Activated CD4-positive, alpha-beta T cell treated with anti-CD3 and anti-CD28 coated beads, Interleukin-2, amount 50 U/mL, for 16 hours (primary cell): ENCODE results near the gene HINFP.
"Not testable (repeated sequence)": the region's sequence is repeated elsewhere in the genome, so short reads cannot be mapped to it uniquely, and the experiment has no call there.

Experiments used
- DNase-seq: peaks from one replicate; pipeline ENCODE4 v3.0.0-alpha.2; 2020

Gene HINFP

DNA sequence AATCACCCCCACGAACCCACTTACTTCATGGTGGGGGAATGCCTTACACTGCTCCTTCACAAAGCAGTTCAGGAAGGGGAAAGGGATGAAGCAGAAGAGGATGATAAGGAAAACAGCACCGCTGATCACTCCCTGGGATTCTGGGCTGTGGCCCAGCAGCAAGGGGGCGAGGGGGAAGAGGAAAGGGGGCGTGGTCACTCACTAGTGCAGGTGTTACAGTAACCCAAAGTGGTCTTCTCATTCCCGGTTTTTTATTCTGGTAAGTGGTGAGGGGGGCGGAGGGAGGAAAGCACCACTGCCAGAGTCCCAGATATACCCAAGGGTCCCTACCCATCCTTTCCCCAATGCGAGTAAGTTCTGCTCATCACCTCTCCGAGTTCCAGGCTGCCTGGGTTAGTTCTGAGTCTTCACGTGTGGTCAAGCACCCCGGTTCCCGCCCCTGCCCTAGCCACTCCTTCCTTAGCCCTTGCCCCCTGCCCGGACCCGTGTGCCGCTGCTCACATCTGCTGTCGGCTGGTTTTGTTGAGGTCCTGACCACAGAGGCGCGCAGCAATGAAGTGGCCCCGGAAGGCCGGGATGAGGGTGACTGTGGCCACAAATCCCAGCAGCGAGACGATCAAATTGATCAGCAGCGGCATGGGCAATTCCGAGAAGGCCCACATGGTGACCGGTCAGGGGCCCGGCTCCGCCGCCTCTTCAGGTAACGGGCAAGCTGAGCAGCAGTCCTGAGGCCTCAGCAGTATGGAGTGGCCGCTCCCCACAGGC lies 20.2 kb upstream of the HINFP start:
- DNase-seq, result peak; percentile 61

DNA sequence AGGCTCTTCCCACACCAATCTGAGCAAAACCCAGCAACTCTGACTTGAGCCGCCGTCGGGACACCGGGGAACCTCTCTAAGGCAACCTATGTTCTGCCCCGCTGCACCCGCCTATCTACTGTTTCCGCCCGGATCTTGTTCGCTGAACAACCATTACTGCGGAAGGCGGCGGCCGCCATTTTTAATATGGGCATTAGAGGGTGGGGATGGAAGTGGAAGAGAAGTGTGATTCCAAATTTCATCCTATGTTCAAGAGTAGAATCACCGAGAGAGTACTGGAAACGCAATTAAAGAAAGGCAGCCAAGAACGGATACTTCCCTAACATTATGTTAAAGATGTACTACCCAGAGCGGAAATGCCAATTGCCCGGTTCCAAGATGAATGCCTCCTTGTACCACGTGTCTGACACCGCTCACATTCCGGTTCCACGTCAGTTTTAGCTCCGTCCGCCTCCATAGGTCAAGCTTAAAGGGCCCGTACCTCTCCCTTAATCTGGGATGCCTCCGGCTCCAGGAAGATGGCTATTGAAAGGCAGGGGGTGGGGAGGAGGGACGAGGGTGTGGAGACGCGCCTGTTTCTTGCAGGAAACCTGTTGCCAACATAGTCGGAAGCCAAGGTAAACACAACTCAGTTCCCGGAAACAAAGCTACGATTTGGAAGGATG lies 19.5 kb upstream of the HINFP start, which contains the start of gene DPAGT1:
DPAGT1 (minus strand) TSS at position 95 of the 665 bp plus-strand sequence. CDS start 198 bp downstream, outside the sequence.
- DNase-seq, result peak; percentile 93

DNA sequence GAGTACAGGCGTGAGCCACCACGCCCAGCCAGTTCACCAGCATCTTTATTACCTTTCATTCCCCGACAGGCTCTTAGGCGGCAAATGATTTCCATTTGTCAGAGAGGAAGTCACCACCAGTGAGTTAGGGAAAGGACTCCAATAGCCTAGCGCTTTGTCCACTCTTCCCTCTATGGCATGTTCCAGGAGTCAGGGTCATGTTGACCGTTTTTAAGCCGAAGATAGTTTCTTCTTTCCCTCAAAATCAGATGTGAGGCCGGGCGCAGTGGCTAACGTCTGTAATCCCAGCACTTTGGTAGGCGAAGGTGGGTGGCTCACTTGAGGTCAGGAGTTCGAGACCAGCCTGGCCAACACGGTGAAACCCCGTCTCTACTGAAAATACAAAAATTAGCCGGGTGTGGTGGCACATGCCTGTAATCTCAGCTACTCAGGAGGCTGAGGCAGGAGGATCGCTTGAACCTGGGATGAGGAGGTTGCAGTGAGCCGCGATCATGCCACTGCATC lies 18.2 kb upstream of the HINFP start:
- DNase-seq, result not testable (repeated sequence)

GRCh38 chr11:119103793-119104192 lies 17.6 kb upstream of the HINFP start:
- DNase-seq, result no peak

DNA sequence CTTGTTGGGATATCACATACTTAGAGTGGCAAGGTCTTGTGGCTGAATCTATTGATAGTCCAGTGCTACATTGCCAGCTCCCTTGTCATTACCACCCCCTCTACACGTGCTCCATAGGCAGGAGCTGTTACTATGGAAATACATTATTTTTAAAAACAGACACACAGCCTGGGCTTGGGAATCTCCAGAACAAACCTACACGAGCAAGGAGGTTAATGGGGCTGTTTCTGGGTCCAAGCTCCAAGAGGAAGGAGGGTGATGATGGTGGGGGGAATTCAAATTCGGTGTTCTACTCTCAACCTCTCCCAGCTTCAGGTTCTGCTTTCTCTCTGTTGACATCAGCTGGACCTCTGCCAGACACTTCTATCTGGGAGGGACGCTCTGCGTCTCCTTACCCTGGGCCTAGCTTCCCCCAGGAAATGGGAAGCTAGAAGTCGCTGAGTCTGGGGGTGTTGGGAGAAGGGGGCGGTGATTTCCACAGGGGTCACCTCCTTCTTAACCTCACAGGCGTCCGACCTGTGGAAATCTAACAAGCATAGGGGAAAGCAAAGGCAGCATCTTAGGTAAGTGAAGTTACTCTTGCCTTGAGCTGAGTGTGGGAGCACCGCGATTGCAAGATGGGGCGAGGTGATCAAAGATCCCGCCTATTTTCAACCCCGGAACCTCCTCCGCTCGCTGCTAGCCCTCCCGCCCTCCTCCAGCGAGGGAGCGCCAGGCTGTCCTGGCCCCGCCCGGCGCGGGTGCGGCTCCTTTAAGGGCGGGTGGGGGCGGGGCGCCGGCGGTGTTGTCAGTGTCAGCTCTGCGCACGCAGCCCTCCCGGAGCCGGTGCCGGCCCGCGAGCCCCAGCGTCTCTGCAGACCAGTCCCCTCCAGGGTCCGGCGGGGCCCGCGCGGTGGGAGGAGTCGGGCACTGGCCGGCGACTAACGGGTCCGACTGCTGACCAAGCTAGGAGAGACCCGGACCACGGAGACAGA lies 14.5 kb upstream of the HINFP start, which contains the start of gene C2CD2L:
C2CD2L (plus strand) TSS at position 781 of the 974 bp plus-strand sequence. CDS start 398 bp downstream, outside the sequence.
- DNase-seq, result peak; percentile 94

DNA sequence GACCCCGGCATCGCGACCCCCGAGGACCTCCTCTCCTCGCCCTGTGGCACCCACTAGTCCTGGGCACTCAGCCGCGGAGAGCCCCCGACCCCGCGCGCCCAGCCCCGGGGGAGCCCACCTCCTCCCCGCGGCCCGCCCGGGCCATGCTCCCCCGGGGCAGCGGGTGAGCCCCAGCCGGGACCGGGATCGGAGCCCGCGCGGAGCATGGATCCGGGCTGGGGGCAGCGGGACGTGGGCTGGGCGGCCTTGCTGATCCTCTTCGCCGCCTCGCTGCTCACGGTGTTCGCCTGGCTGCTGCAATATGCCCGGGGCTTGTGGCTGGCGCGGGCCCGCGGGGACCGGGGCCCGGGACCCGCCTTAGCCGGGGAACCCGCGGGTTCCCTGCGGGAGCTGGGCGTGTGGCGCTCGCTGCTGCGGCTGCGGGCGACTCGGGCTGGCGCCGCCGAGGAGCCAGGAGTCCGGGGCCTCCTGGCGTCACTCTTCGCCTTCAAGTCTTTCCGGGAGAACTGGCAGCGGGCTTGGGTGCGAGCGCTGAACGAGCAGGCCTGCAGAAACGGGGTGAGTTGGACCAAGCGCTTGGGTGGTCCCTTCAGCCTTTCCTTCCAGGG lies 13.7 kb upstream of the HINFP start:
- DNase-seq, result no peak

DNA sequence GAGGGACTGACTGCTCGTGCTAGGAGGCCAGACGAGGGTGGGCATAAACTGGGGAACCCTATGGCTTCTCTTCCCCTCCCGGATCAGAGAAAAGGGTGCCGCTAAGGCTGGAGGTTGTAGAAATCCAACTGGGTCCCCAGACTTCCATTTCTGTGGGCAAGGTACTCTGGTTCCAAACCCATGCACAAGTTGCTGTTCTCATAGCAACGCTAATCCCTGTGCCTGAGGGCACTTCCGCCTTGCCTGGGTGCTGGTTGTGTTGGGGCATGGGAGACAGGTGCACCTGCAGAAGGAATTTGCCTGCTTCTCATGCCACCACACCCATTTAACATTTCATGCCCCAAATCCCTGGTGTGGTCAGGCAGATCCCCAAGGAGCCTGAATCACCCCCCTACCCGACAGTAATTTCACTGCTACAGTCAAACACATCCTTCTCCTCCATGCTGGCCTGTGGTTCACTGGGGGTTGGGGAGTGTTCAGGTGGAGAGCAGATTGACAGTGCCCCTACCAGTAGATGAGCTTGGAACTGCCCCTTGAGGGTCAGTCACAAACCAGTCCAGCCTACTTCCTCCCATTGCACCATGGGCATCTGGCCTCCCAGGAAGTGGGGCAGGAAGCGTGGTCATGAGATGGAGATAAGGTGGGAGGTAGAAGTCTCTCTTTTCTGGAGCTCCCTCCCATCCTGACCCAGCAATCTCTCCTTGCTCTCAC lies 13.1 kb upstream of the HINFP start:
- peak; percentile 51 for DNase-seq

GRCh38 chr11:119108857-119109221 lies 12.5 kb upstream of the HINFP start:
- no peak for DNase-seq

- DNase-seq, result no peak
Measured at GRCh38 chr11:119109843-119110242, 11.5 kb upstream of the HINFP start.

GRCh38 chr11:119110439-119110838 lies 10.9 kb upstream of the HINFP start:
- DNase-seq, result no peak

DNA sequence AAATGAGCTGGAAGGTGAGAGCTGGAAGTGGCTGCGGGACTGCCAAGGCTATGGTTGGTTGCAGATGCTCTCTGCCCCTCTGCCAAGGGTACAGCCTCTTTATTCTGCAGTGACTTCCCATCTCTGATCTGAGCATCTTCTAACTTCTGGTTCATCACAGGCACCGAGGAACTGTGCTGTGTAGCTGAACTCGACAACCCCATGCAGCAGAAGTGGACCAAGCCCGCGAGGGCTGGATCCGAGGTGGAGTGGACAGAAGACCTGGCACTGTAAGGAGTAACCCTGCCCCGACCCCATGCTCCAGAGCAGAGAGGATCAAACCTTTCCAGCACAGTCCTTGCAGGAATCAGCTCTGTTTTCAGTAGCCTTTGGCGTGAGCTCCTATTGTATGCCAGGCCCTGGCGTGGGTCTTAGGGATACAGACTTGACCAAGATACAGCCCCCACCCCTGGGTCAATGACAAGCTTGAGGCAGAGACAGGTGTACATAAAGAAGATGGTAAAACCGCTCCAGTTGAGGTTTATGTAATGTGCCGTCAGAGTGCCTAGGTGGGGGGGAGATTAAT lies 9.9 kb upstream of the HINFP start:
- no peak for DNase-seq

DNA sequence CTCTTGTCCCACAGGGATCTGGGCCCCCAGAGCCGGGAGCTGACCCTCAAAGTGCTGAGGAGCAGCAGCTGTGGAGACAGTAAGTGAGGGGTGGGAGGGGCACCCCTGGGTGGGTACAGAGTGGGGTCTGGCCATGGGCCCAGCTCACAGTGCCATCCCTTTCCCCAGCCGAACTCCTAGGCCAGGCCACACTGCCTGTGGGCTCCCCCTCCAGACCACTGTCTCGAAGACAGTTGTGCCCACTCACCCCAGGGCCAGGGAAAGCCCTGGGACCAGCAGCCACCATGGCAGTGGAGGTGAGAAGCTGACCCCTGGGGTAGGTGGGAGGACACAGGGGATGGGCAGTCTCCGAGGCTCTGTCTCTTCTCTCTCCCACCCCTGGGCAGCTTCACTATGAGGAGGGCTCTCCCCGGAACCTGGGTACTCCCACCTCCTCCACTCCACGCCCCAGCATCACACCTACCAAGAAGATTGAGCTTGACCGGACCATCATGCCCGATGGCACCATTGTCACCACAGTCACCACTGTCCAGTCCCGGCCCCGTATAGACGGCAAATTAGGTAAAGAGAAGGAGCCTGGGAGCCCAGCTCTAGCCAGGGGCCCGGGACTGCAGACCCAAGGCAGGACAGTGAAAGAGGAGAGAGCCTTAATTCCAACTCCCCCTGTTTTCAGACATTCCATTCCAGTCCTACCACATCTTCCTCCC lies 8.9 kb upstream of the HINFP start:
- DNase-seq, result no peak

DNA sequence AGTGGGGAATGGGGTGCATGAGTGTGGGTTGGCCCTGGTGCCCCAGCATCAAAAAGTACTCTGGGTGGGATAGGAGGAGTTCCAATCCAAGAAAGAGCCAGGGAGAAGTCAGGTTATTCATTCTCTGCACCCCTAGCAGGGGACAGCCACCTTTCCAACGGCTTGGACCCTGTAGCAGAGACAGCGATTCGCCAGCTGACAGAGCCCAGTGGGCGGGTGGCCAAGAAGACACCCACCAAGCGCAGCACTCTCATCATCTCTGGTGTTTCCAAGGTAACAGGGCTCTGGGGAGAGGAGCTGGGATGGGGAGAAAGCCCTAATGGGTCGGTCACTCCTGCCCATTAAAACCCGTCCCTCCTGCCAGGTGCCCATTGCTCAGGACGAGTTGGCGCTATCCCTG lies 7.7 kb upstream of the HINFP start:
- no peak for DNase-seq

GRCh38 chr11:119114351-119114750 lies 7.0 kb upstream of the HINFP start:
- no peak for DNase-seq

GRCh38 chr11:119115484-119116234 lies 5.7 kb upstream of the HINFP start:
- DNase-seq, result no peak

DNA sequence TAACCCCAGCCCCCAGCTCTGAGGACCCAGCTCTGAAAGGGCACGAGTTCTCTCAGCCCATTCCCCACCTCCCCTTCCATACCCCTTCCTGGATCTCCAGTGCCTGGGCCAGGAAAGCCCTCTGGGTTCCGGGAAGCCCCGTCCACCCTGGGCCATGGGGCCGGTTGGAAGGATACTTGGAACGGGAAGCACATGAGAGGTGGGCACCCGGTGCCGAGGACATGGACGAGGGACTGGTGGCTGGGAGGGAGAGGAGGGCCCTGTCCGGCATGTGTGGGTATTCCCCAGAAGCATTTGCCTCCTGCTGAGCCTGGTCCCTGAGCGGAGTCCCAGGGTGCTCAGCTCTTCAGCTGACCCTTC lies 5.2 kb upstream of the HINFP start:
- no peak for DNase-seq

GRCh38 chr11:119116601-119117000 lies 4.8 kb upstream of the HINFP start:
- DNase-seq, result no peak

- no peak for DNase-seq
Measured at GRCh38 chr11:119117004-119117706, 4.2 kb upstream of the HINFP start.

DNA sequence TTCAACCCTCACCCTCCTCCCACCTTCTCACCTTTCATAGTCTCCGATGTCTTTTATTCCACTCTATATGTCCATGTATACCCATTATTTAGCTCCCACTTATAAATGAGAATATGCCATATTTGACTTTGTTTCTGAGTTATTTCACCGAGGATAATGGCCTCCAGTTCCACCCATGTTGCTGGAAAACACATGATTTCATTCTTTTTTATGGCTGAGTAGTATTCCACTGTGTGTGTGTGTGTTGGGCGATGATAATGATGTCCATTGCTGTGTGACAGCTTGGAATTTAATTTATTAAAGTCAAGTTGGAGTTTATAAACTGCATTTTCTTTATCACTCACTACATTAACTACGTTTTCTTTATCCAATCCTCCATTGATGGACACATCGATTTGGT lies 3.2 kb upstream of the HINFP start:
- DNase-seq, result no peak
